Cardiac muscle cell (in vitro differentiated cells and primary cell): ENCODE measurements around the gene SEMA4D. TPM values are rescaled to one million over a fixed set of nuclear protein-coding genes. Genes with fewer than 3 reads are reported as not detected.
A peak's percentile ranks its signal among the peaks of the same experiment; 100 is the strongest.

Experiments used
- DNase-seq, 2 donors: peaks; one replicate each; pipeline versions ENCODE4 v3.0.0 to v3.0.0-alpha.2; 2010 to 2017; ENCODE audit warnings: low read depth in 1 of 2, low spot score in 1 of 2
- H3K27ac ChIP-seq: fragments of 200-600 bp; sonication (generic); 2 replicates; pipeline ENCODE4 v1.5.1; 2016
- H3K27me3 ChIP-seq: fragments of 200-600 bp; sonication (generic); 2 replicates; pipeline ENCODE4 v1.6.0; 2016; ENCODE audit warnings: control low read depth
- H3K36me3 ChIP-seq: fragments of 200-600 bp; sonication (generic); 2 replicates; pipeline ENCODE4 v1.5.1; 2016; ENCODE audit warnings: control low read depth
- H3K4me1 ChIP-seq: fragments of 200-600 bp; sonication (generic); 2 replicates; pipeline ENCODE4 v1.8.1; 2017; ENCODE audit warnings: low read depth, mild to moderate bottlenecking, mixed run types
- H3K4me3 ChIP-seq: fragments of 200-600 bp; sonication (generic); 2 replicates; pipeline ENCODE4 v1.5.1; 2016; ENCODE audit warnings: mild to moderate bottlenecking
- H3K9me3 ChIP-seq: fragments of 200-600 bp; sonication (generic); 2 replicates; pipeline ENCODE4 v1.5.1; 2017; ENCODE audit warnings: low read depth, mild to moderate bottlenecking, control low read depth
- polyA plus RNA-seq: library from polyadenylated mRNA; unstranded; fragments of >200 nt; fragmentation: Nextera tagmentation; extraction: Ambion mirVana; gene quantifications from 2 replicates; pipeline ENCODE4 v1.2.1, GENCODE V29; 2016
- total RNA-seq: library from RNA; depleted of rRNA; stranded (reverse); fragments of >200 nt; gene quantifications from 2 replicates; pipeline ENCODE4 v1.2.3, GENCODE V29; 2016
- TF ChIP-seq, protein P1 (sequence below): IDR thresholded peaks from 2 replicates; pipeline ENCODE4 v1.5.1; 2012; ENCODE audit warnings: low read depth, mild to moderate bottlenecking, low read length

Gene SEMA4D
- total and polyA plus RNA-seq, 2 experiments from 2014 or later: 16.5 to 34.2 TPM

DNA sequence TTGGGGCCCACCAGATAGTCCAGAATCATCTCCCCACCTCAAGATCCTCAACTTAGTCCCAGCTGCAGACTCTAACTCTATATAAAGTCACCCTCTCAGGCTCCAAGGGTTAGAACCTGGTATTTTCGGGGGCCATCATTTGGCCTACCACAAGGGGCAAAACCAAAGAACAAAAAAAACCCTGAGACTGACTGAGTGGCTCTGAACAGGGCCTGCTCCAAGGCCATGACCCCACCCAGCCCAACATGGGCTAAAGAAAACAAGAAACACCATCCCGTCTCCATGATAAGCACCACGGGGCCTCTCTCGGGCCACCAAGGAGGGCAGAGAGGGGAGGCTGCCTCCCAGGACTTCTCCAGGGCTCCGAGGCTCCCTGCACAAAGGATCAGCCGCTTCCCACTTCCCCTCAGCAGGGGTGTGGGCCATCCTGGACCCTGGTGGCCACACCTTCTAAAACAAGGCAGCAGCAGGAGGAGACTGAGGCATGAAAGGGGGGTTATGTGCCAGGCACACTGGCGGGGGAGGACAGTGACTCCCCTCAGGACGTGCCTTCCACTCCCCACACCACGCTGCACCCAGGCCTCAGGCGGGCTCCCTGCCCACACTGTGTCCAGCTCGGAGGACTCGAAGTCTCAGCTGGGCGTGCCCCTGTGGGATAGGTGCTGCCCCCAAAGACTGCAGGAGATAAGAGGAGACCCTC, 51.5 kb downstream of the SEMA4D start:
- TF ChIP-seq, protein P1, sequence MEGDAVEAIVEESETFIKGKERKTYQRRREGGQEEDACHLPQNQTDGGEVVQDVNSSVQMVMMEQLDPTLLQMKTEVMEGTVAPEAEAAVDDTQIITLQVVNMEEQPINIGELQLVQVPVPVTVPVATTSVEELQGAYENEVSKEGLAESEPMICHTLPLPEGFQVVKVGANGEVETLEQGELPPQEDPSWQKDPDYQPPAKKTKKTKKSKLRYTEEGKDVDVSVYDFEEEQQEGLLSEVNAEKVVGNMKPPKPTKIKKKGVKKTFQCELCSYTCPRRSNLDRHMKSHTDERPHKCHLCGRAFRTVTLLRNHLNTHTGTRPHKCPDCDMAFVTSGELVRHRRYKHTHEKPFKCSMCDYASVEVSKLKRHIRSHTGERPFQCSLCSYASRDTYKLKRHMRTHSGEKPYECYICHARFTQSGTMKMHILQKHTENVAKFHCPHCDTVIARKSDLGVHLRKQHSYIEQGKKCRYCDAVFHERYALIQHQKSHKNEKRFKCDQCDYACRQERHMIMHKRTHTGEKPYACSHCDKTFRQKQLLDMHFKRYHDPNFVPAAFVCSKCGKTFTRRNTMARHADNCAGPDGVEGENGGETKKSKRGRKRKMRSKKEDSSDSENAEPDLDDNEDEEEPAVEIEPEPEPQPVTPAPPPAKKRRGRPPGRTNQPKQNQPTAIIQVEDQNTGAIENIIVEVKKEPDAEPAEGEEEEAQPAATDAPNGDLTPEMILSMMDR: no peak
- no peaks in the 10 kb centered on the region for H3K36me3 ChIP-seq
- H3K27ac ChIP-seq: no peak overlapping the region
- H3K4me1 ChIP-seq: peaks cover 10% of the 10 kb centered on the region
- no peak overlapping the region for H3K4me3 ChIP-seq
- no peak for DNase-seq
- no peaks in the 10 kb centered on the region for H3K27me3 ChIP-seq
- no peaks in the 10 kb centered on the region for H3K9me3 ChIP-seq

DNA sequence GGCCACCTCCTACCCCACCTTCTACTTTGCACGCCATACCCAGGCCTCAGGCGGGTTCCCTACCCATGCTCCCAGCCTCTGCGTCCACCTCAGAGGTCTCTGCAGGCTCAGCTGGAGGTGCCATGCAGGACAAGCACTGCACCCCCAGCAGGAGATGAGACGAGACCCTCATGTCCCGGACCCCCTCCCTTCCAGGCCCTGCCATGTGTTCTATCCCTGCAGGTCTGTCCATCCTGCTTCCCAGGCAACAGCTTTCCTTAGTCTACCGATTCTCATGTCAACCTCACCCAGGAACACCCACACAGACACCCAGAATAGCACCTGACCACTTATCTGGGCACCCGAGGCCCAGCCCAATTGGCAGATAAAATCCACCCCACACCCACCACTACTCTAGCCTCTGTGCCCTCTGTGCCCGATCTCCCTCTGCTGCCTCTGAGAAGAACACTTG, 52.1 kb downstream of the SEMA4D start:
- H3K27me3 ChIP-seq: no peaks in the 10 kb centered on the region
- TF ChIP-seq, protein P1: no peak
- peaks cover 10% of the 10 kb centered on the region for H3K4me1 ChIP-seq
- no peaks in the 10 kb centered on the region for H3K9me3 ChIP-seq
- H3K27ac ChIP-seq: no peak overlapping the region
- no peaks in the 10 kb centered on the region for H3K36me3 ChIP-seq
- DNase-seq: no peak
- H3K4me3 ChIP-seq: no peak overlapping the region

DNA sequence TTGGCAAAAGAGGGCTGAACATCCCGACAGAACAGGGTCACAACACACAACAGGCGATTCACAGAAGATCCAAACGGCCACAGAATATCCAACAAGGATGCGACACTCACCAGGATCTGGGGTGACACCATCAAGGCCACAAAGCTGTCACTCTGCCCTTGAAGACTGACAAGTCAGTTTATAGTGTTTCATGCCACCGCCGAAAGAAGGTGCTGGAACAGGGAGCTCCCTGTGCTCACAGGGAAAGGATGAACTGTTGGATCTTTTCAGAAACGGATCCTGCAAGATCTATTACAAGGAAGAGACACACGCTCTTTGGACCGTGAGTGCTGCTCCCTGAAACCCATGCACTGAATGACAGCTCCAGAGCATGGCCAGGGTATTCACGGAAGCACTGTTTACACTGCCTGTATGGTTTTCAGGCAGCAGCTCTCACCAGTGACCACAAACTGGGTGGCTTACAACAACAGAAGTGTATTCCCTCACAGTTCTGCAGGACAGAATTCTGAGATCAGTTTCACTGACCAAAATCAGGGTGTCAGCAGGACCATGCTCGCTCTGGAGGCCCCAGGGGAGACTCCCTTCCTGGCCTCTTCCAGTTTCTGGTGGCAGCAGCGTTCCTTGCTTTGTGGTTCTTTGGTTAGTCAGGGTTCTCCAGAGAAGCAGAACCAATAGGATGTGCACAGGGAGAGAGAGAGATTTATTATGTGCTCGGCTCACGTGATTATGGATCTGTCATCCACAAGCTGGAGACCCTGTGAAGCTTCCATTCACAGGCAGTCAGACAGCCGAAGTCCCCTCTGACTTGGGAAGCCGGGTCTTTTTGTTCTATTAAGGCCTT, 52.8 kb downstream of the SEMA4D start:
- Histone ChIP-seq H3K4me1 (peaks cover 10% of the 10 kb centered on the region), H3K36me3 (no peaks in the 10 kb centered on the region), H3K27me3 (no peaks in the 10 kb centered on the region), H3K4me3 (no peak overlapping the region), H3K9me3 (no peaks in the 10 kb centered on the region), H3K27ac (no peak overlapping the region)
- DNase-seq: no peak
- TF ChIP-seq, protein P1: no peak

DNA sequence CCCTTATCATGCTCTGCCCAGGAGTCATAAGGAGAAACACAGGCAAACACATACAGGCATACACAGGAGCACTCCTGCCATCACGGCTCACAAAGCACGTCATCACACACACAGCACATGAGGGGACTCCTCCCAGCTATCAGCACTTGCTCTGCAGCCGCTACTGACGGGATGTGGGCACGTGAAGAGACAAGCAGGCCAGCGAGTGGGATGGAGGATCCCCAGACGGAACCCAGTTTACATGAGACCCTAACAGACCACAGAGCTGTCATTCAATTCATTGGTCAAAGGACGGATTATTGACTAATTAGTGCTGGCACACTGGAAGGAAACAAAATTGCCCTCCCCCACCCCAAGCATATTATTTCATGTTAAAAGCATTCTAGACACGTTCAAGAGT, 53.6 kb downstream of the SEMA4D start:
- Histone ChIP-seq H3K27ac (no peak overlapping the region), H3K4me3 (no peak overlapping the region), H3K27me3 (no peaks in the 10 kb centered on the region), H3K4me1 (peaks cover 14% of the 10 kb centered on the region), H3K36me3 (no peaks in the 10 kb centered on the region), H3K9me3 (no peaks in the 10 kb centered on the region)
- peak; percentile 20 to 45 for DNase-seq
- TF ChIP-seq, protein P1: no peak

DNA sequence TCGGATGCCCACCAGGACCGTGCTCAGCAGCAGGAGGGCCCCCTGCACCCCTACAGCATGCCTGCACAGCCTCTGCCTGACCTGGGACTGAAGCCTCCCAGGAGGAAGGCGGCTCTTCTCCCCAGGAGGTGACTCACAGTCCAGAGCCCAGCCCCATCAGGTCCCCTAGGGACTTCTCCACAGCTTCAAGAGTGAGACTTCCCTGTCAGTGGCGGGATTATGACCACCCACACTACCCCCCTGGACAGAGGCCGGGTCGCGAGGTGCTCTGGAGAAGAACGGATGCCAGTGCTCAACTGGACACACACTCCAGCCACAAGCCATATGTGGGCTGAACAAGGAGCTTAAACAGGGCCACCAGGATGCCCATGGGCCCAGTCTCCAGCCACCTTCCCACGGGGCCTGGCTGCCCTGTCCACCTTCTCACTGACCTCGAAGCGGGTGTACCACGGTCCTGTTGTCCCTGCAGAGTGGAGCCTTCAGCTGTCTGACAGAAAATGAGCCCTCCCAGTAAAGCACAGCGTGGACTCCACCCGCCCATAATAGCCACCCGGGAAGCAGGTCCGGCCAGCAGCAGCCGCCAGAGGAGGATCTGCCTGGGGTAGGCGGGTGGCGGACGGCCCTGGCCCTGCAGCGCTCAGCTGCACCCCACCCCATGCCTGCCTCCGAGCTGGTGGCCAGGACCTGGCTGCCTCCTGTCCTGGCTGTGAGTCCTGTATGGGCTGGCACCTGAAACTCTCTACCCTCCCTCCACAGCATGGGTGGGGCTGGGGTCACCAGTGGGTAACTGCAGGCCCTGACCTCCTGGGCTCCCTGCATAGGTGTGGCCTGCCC, 54.7 kb downstream of the SEMA4D start:
- Histone ChIP-seq H3K4me3 (no peak overlapping the region), H3K9me3 (no peaks in the 10 kb centered on the region), H3K4me1 (peaks cover 16% of the 10 kb centered on the region), H3K27ac (no peak overlapping the region), H3K36me3 (no peaks in the 10 kb centered on the region), H3K27me3 (no peaks in the 10 kb centered on the region)
- TF ChIP-seq, protein P1: no peak
- DNase-seq: peak in 1 of 2 donors; percentile 48
